ENCODE results near the gene DENND6B.

- no peak for TF ChIP-seq SPI1 (IDR thresholded peaks at IDR 0.05; ENCODE audit: low read depth, low read length)
- no peak for TF ChIP-seq POLR2A (IDR thresholded peaks at IDR 0.05; ENCODE audit: low read depth, low read length)
- no peak for TF ChIP-seq POLR2AphosphoS5 (IDR thresholded peaks at IDR 0.05; ENCODE audit: low read depth, low read length)
- no peak for TF ChIP-seq POU2F2 (IDR thresholded peaks at IDR 0.05; ENCODE audit: low read depth, low read length)
These were observed 56.0 kb downstream of the DENND6B start for GRCh38 chr22:50270666-50271394.

Data from GM12891 (cell line).